H1 (cell line): Measurements from ENCODE around the gene COL1A1. TPM values are rescaled to one million over a fixed set of nuclear protein-coding genes. Genes with fewer than 3 reads are reported as not detected.

Experiments used
- CTCF ChIA-PET: fragments of 300-600 bp; sonication (Branson Sonifier 250); formaldehyde crosslinking; loops from one replicate; lab custom pipeline; 2021; ENCODE audit not compliant: partially characterized antibody; lab: Charles Lee
- POLR2A ChIA-PET: fragments of 300-600 bp; sonication (Branson Sonifier 250); formaldehyde crosslinking; loops from one replicate; lab custom pipeline; 2021; ENCODE audit warnings: inconsistent platforms; ENCODE audit not compliant: partially characterized antibody; lab: Charles Lee
- DNase-seq, 2 experiments: peaks; one replicate each; pipeline versions ENCODE4 v3.0.0 to v3.0.0-alpha.2; 2010 to 2022; ENCODE audit warnings: low spot score in 2 of 2, low read depth in 1 of 2, mixed read lengths in 1 of 2
- FAIRE-seq: peaks from 2 replicates; lab custom pipeline; 2011; peaks lifted over from hg19 to GRCh38; lab: Jason Lieb, UNC
- H2AFZ ChIP-seq: 2 replicates; pipeline ENCODE4 v1.8.1; 2012; ENCODE audit warnings: low read length, inconsistent platforms
- H2AK5ac ChIP-seq: 2 replicates; pipeline ENCODE4 v1.6.1; 2013; ENCODE audit warnings: low read depth, low read length
- H2BK120ac ChIP-seq: replicated peaks from 2 replicates; pipeline ENCODE3; 2013; ENCODE audit warnings: low read depth, low read length, inconsistent platforms
- H2BK12ac ChIP-seq: 2 replicates; pipeline ENCODE4 v1.6.1; 2013; ENCODE audit warnings: low read depth, low read length
- H2BK15ac ChIP-seq: 2 replicates; pipeline ENCODE4 v1.6.1; 2013; ENCODE audit warnings: low read length
- H2BK20ac ChIP-seq: 2 replicates; pipeline ENCODE4 v1.6.1; 2013; ENCODE audit warnings: low read length
- H2BK5ac ChIP-seq: 2 replicates; pipeline ENCODE4 v1.6.1; 2013; ENCODE audit warnings: low read depth, low read length
- H3K14ac ChIP-seq: 2 replicates; pipeline ENCODE4 v1.6.1; 2013; ENCODE audit warnings: inconsistent platforms; ENCODE audit not compliant: insufficient read length
- H3K18ac ChIP-seq: 2 replicates; pipeline ENCODE4 v1.6.1; 2013; ENCODE audit warnings: low read length; ENCODE audit errors: extremely low read depth
- H3K23ac ChIP-seq: 2 replicates; pipeline ENCODE4 v1.6.1; 2013; ENCODE audit warnings: inconsistent platforms; ENCODE audit not compliant: insufficient read length
- H3K23me2 ChIP-seq: 2 replicates; pipeline ENCODE4 v1.6.1; 2013; ENCODE audit warnings: low read depth, low read length
- H3K27ac ChIP-seq: 2 replicates; pipeline ENCODE4 v1.6.1; 2011; ENCODE audit warnings: low read depth, low read length, inconsistent platforms
- H3K27me3 ChIP-seq, 4 experiments: replicated peaks in 1 of 4; 1 replicate in 1 of 4; 2 replicates in 3 of 4; pipeline versions ENCODE4 v1.6.1 to v1.8.1; 2011 to 2013; ENCODE audit warnings: low read length in 3 of 4, mild to moderate bottlenecking in 3 of 4, inconsistent platforms in 2 of 4, mixed read lengths in 2 of 4, moderate library complexity in 1 of 4; ENCODE audit not compliant: control insufficient read depth in 3 of 4, insufficient read depth in 3 of 4; ENCODE audit errors: extremely low read depth in 1 of 4
- H3K36me3 ChIP-seq, 4 experiments: 2 replicates each; pipeline versions ENCODE4 v1.6.1 to v1.8.1; 2011 to 2013; ENCODE audit warnings: mild to moderate bottlenecking in 4 of 4, low read length in 3 of 4, moderate library complexity in 2 of 4, control low read depth in 1 of 4, inconsistent platforms in 1 of 4; ENCODE audit not compliant: insufficient read depth in 4 of 4, control insufficient read depth in 2 of 4
- H3K4ac ChIP-seq: replicated peaks from 2 replicates; pipeline ENCODE3; 2013; ENCODE audit warnings: low read length, low read depth, mixed read lengths, inconsistent platforms; ENCODE audit not compliant: insufficient read length
- H3K4me1 ChIP-seq, 4 experiments: replicated peaks in 1 of 4; 1 replicate in 1 of 4; 2 replicates in 3 of 4; pipeline versions ENCODE4 v1.6.1 to v1.8.1; 2011 to 2013; ENCODE audit warnings: low read length in 3 of 4, inconsistent platforms in 2 of 4, mixed read lengths in 1 of 4; ENCODE audit not compliant: insufficient read depth in 4 of 4, control insufficient read depth in 3 of 4
- H3K4me2 ChIP-seq, 2 experiments: 2 replicates each; pipeline versions ENCODE4 v1.6.1 to v1.8.1; 2011 to 2013; ENCODE audit warnings: low read depth in 2 of 2, low read length in 2 of 2, control low read depth in 1 of 2, inconsistent platforms in 1 of 2, mild to moderate bottlenecking in 1 of 2; ENCODE audit not compliant: insufficient read depth in 1 of 2
- H3K4me3 ChIP-seq, 4 experiments: fragments of 200-600, 300-600 bp in 1 of 4; sonication (generic), shearing (Covaris generic), sonication (Bioruptor Twin) in 1 of 4; 2 replicates each; pipeline versions ENCODE4 v1.5.1 to v1.8.1; 2011 to 2016; ENCODE audit warnings: low read length in 4 of 4, low read depth in 3 of 4, control low read depth in 2 of 4, inconsistent platforms in 2 of 4, mild to moderate bottlenecking in 2 of 4, mixed read lengths in 1 of 4, moderate library complexity in 1 of 4; ENCODE audit not compliant: insufficient read depth in 2 of 4; ENCODE audit errors: extremely low read depth in 1 of 4
- H3K56ac ChIP-seq: replicated peaks from 2 replicates; pipeline ENCODE3; 2013; ENCODE audit warnings: low read depth, mild to moderate bottlenecking, mixed read lengths, low read length, inconsistent platforms; ENCODE audit not compliant: insufficient read length
- H3K79me1 ChIP-seq: 2 replicates; pipeline ENCODE4 v1.6.1; 2013; ENCODE audit warnings: low read depth, low read length, control low read depth
- H3K79me2 ChIP-seq, 2 experiments: 2 replicates each; pipeline versions ENCODE4 v1.6.1 to v1.8.1; 2012 to 2013; ENCODE audit warnings: low read length in 2 of 2, mild to moderate bottlenecking in 2 of 2, inconsistent platforms in 1 of 2; ENCODE audit not compliant: insufficient read depth in 2 of 2, control insufficient read depth in 1 of 2
- H3K9ac ChIP-seq, 4 experiments: replicated peaks in 1 of 4; 1 replicate in 1 of 4; 2 replicates in 3 of 4; pipeline versions ENCODE4 v1.6.1 to v1.8.1; 2011 to 2013; ENCODE audit warnings: low read depth in 3 of 4, low read length in 3 of 4, control low read depth in 2 of 4, mild to moderate bottlenecking in 2 of 4, moderate library complexity in 2 of 4, inconsistent platforms in 1 of 4; ENCODE audit errors: extremely low read depth in 1 of 4
- H3K9me3 ChIP-seq, 2 experiments: 2 replicates each; pipeline versions ENCODE4 v1.6.1 to v1.8.1; 2012 to 2013; ENCODE audit warnings: mild to moderate bottlenecking in 2 of 2, moderate library complexity in 2 of 2, control low read depth in 1 of 2, inconsistent platforms in 1 of 2, low read depth in 1 of 2, low read length in 1 of 2, mixed read lengths in 1 of 2; ENCODE audit not compliant: insufficient read depth in 2 of 2
- H4K20me1 ChIP-seq, 2 experiments: replicated peaks in 1 of 2; 2 replicates each; pipeline versions ENCODE3 to v1.8.1; 2011 to 2013; ENCODE audit warnings: inconsistent platforms in 2 of 2, low read length in 2 of 2, mild to moderate bottlenecking in 1 of 2; ENCODE audit not compliant: insufficient read depth in 2 of 2, control insufficient read depth in 1 of 2
- H4K5ac ChIP-seq: 2 replicates; pipeline ENCODE4 v1.6.1; 2013; ENCODE audit warnings: low read length, low read depth, mixed read lengths, inconsistent platforms; ENCODE audit not compliant: insufficient read length
- H4K8ac ChIP-seq: 2 replicates; pipeline ENCODE4 v1.8.0; 2013; ENCODE audit warnings: mild to moderate bottlenecking, moderate library complexity, low read length, inconsistent platforms; ENCODE audit not compliant: insufficient read depth; ENCODE audit errors: extremely low read depth
- H4K91ac ChIP-seq: replicated peaks from 2 replicates; pipeline ENCODE3; 2013; ENCODE audit warnings: low read length, mixed read lengths, inconsistent platforms; ENCODE audit not compliant: insufficient read length
- EGR1 ChIP-seq: IDR thresholded peaks from 2 replicates; pipeline ENCODE4 v1.6.1; 2011; ENCODE audit warnings: low read depth, low read length, borderline replicate concordance
- GABPA ChIP-seq: IDR thresholded peaks from 2 replicates; pipeline ENCODE4 v1.6.1; 2011; ENCODE audit warnings: mild to moderate bottlenecking, low read length, moderate library complexity, borderline replicate concordance; ENCODE audit not compliant: insufficient read depth
- GTF2F1 ChIP-seq: IDR thresholded peaks from 2 replicates; pipeline ENCODE4 v1.6.1; 2012; ENCODE audit warnings: low read depth, low read length, improper control_type of control experiment, borderline replicate concordance
- KDM4A ChIP-seq: IDR thresholded peaks from one replicate; pipeline ENCODE4 v1.7.1; 2012; ENCODE audit warnings: low read depth, mild to moderate bottlenecking, moderate library complexity, low read length, inconsistent platforms; ENCODE audit not compliant: severe bottlenecking
- RAD21 ChIP-seq, 2 experiments: IDR thresholded peaks in 1 of 2; conservative IDR thresholded peaks in 1 of 2; 2 replicates each; pipeline ENCODE4 v1.6.1; 2011; ENCODE audit warnings: low read depth in 2 of 2, low read length in 2 of 2, improper control_type of control experiment in 1 of 2, inconsistent platforms in 1 of 2, mild to moderate bottlenecking in 1 of 2, moderate library complexity in 1 of 2
- SIX5 ChIP-seq: IDR thresholded peaks from 2 replicates; pipeline ENCODE4 v1.6.1; 2011; ENCODE audit warnings: mild to moderate bottlenecking, low read depth, low read length
- SP4 ChIP-seq: IDR thresholded peaks from 2 replicates; pipeline ENCODE4 v1.6.1; 2012; ENCODE audit warnings: low read length, inconsistent platforms
- YY1 ChIP-seq: IDR thresholded peaks from 2 replicates; pipeline ENCODE4 v1.6.1; 2011; ENCODE audit warnings: low read depth, mild to moderate bottlenecking, low read length
- WGBS, 2 experiments: shearing (Covaris generic) in 1 of 2; methylation state at CpG; one replicate each; pipeline versions ENCODE4 v1.1.6 to v1.1.7; 2013 to 2015; ENCODE audit warnings: low lambda C conversion rate in 2 of 2, mixed read lengths in 2 of 2, inconsistent platforms in 1 of 2, low coverage in 1 of 2, missing lambda C conversion rate in 1 of 2; ENCODE audit not compliant: insufficient replicate concordance in 2 of 2, insufficient coverage in 1 of 2, insufficient read length in 1 of 2; ENCODE audit errors: extremely low coverage in 1 of 2, missing lambda C conversion rate in 1 of 2; 5-methylcytosine and 5-hydroxymethylcytosine counted together
- polyA plus RNA-seq, 7 experiments: library from polyadenylated mRNA; depleted of rRNA in 3 of 7; stranded (reverse) in 5 of 7; unstranded in 2 of 7; fragments of >200 nt in 5 of 7; fragments of 200-250 nt in 2 of 7; gene quantifications; 1 replicate in 5 of 7; 2 replicates in 1 of 7; 4 replicates in 1 of 7; pipeline versions ENCODE4 v1.2.1 to v1.2.3, GENCODE V29; 2011 to 2013; ENCODE audit warnings: missing spikeins in 2 of 7, mixed read lengths in 2 of 7
- total RNA-seq: library from RNA; stranded (reverse); fragmentation: NEBNext Ultra II Directional; extraction: Animal tissue kit (Norgen Biotek cat#: 25700); gene quantifications from 2 replicates; pipeline ENCODE4 v1.2.1, GENCODE V29; 2021

COL1A1 gene
- total and polyA plus RNA-seq, 2 of the 8 experiments (the other 6 are each of a cell fraction or from before 2014, with no cell fraction given): 14.1 to 80.4 TPM

GRCh38 chr17:50147841-50148225, 53.6 kb downstream of the COL1A1 start:
- Histone ChIP-seq H3K23ac (no peak overlapping the region), H2BK120ac (no peak overlapping the region), H3K23me2 (peaks cover 30% of the 10 kb centered on the region), H3K14ac (no peak overlapping the region), H3K4me2 (peak overlapping the region; percentile 87 to 88; a peak in 3 of 4 replicates), H4K5ac (no peak overlapping the region), H3K9me3 (no peaks in the 10 kb centered on the region), H4K8ac (no peak overlapping the region), H3K27ac (no peak overlapping the region), H3K79me1 (peaks cover 8% of the 10 kb centered on the region), H2BK15ac (0 out of 2 replicates have a peak overlapping the region, but pooled peaks have one; percentile 16), H3K79me2 (no peaks in the 10 kb centered on the region; a peak in 1 of 4 replicates), H3K4ac (no peak overlapping the region), H2BK12ac (no peak overlapping the region), H2BK5ac (no peak overlapping the region; the same call in 1 of the 2 replicates), H3K27me3 (peaks cover 2 to 17% (median 15%) of the 10 kb centered on the region in 4 experiments; a peak in 6 of 7 replicates), H2AFZ (no peak overlapping the region), H2AK5ac (no peak overlapping the region), H3K36me3 (peaks cover 0 to 6% (median 0%) of the 10 kb centered on the region in 4 experiments; a peak in 1 of 8 replicates), H4K20me1 (peaks cover 5 to 16% of the 10 kb centered on the region in 2 experiments), H3K18ac (peak overlapping the region; percentile 48), H3K56ac (no peak overlapping the region), H3K9ac (no peak overlapping the region), H2BK20ac (0 out of 2 replicates have a peak overlapping the region, but pooled peaks have one; percentile 72), H4K91ac (no peak overlapping the region), H3K4me1 (peaks cover 0 to 33% (median 16%) of the 10 kb centered on the region in 4 experiments; a peak in 6 of 7 replicates), H3K4me3 (peak overlapping the region in 3 of 4 experiments; percentile 30 to 64 (median 36); a peak in 5 of 8 replicates)
- 60% methylated on average over 5 of the region's 5 CpGs; no CpG with 5 or more reads in 1 of the 2 experiments for whole genome bisulfite sequencing, 2 experiments
- ChIA-PET CTCF (interaction anchor here (0.6 to 21.5 kb wide), 15 partner anchors 10 to 198 kb away, joined by 3 to 299 read pairs (median 5); partner anchors contain the start of genes COL1A1, SAMD14 and SGCA), POLR2A (interaction anchor here (1.3 to 2.6 kb wide), 4 partner anchors 8 to 25 kb away, joined by 4 to 9 read pairs (median 7); no protein-coding TSS in a partner anchor)
- DNase-seq: peak in 1 of 2 experiments; percentile 50
- FAIRE-seq: no peak
- no peak for TF ChIP-seq YY1
- TF ChIP-seq EGR1: no peak
- no peak for TF ChIP-seq RAD21 (IDR thresholded peaks at IDR 0.05 in 1 of 2, conservative IDR thresholded peaks at IDR 0.05 in 1 of 2; ENCODE audit: low read depth in 2 of 2, low read length in 2 of 2)
- no peak for TF ChIP-seq SIX5
- no peak for TF ChIP-seq SP4
- TF ChIP-seq GTF2F1: no peak
- no peak for TF ChIP-seq KDM4A
- TF ChIP-seq GABPA: no peak
